Measurements from ENCODE around the gene AKAP1. TPM values are rescaled to one million over a fixed set of nuclear protein-coding genes. Genes with fewer than 3 reads are reported as not detected.

AKAP1 gene
- total RNA-seq, 2 donors from 2014 or later: 128 to 139 TPM

DNA sequence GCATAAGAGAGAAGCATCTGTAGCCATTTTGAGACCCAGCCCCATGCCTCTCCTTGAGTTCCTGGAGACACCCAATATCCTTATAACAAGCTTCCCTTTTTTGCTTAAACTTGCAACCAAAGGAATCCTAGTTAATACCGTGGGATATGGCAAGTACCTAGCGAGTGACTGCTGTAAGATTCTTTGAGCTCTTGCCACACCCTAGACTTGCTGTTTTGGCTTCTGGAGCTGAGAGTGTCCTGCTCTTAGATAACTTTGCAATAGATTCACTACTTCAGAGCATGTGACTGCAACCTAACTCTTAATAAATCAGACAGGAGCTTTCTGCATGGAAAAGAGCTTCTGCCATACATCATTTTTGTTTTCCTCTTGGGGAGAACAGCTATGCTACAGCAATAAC is 58.3 kb downstream of the AKAP1 start:
- H3K9ac ChIP-seq (ENCODE audit: low read depth in 2 of 2, low read length in 2 of 2): no peak overlapping the region
- intact Hi-C loops (cut with DNase I): no loop called here
- no peaks in the 10 kb centered on the region for H3K4me1 ChIP-seq
- H3K27ac ChIP-seq: no peak overlapping the region
- H3K4me3 ChIP-seq: no peak overlapping the region
- DNase-seq: no peak
- TF ChIP-seq, protein P1, sequence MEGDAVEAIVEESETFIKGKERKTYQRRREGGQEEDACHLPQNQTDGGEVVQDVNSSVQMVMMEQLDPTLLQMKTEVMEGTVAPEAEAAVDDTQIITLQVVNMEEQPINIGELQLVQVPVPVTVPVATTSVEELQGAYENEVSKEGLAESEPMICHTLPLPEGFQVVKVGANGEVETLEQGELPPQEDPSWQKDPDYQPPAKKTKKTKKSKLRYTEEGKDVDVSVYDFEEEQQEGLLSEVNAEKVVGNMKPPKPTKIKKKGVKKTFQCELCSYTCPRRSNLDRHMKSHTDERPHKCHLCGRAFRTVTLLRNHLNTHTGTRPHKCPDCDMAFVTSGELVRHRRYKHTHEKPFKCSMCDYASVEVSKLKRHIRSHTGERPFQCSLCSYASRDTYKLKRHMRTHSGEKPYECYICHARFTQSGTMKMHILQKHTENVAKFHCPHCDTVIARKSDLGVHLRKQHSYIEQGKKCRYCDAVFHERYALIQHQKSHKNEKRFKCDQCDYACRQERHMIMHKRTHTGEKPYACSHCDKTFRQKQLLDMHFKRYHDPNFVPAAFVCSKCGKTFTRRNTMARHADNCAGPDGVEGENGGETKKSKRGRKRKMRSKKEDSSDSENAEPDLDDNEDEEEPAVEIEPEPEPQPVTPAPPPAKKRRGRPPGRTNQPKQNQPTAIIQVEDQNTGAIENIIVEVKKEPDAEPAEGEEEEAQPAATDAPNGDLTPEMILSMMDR (IDR thresholded peaks at IDR 0.05): no peak
- H3K9me3 ChIP-seq: no peaks in the 10 kb centered on the region
- no peaks in the 10 kb centered on the region for H3K27me3 ChIP-seq
- no peaks in the 10 kb centered on the region for H3K36me3 ChIP-seq

DNA sequence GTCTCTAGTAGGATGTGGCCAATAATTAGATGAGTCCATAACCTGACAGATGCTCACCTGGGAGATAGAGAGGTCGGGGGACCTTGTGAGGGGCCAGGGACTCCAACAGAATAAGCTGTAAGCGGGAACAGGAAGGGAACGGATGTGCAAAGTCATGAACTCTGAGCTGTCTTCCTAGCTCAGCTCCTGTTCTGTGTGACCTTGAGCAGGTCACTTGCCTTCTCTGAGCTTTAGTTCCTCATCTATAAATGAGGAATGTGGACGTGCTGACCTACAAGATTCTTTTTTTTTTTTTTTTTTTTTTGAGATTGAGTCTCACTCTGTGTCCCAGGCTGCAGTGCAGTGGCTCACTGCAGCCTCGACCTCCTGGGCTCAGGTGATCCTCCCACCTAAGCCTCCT is 58.9 kb downstream of the AKAP1 start:
- Histone ChIP-seq H3K36me3 (no peaks in the 10 kb centered on the region), H3K4me3 (no peak overlapping the region), H3K4me1 (no peaks in the 10 kb centered on the region), H3K9me3 (no peaks in the 10 kb centered on the region), H3K9ac (ENCODE audit: low read depth in 2 of 2, low read length in 2 of 2) (no peak overlapping the region), H3K27ac (no peak overlapping the region), H3K27me3 (no peaks in the 10 kb centered on the region)
- TF ChIP-seq, protein P1 (IDR thresholded peaks at IDR 0.05): no peak
- intact Hi-C loops (cut with DNase I): no loop called here
- no peak for DNase-seq

GRCh38 chr17:57144567-57144966 is 59.5 kb downstream of the AKAP1 start:
- TF ChIP-seq, protein P1 (IDR thresholded peaks at IDR 0.05): no peak
- intact Hi-C loops (cut with DNase I): no loop called here
- Histone ChIP-seq H3K9me3 (no peaks in the 10 kb centered on the region), H3K4me3 (no peak overlapping the region), H3K36me3 (no peaks in the 10 kb centered on the region), H3K4me1 (no peaks in the 10 kb centered on the region), H3K27ac (no peak overlapping the region), H3K9ac (ENCODE audit: low read depth in 2 of 2, low read length in 2 of 2) (no peak overlapping the region), H3K27me3 (no peaks in the 10 kb centered on the region)
- DNase-seq: no peak

GRCh38 chr17:57145347-57145746 is 60.3 kb downstream of the AKAP1 start:
- H3K9ac ChIP-seq (ENCODE audit: low read depth in 2 of 2, low read length in 2 of 2): no peak overlapping the region
- no peaks in the 10 kb centered on the region for H3K4me1 ChIP-seq
- H3K27me3 ChIP-seq: no peaks in the 10 kb centered on the region
- no peaks in the 10 kb centered on the region for H3K9me3 ChIP-seq
- no peak for DNase-seq
- H3K36me3 ChIP-seq: no peaks in the 10 kb centered on the region
- H3K27ac ChIP-seq: no peak overlapping the region
- intact Hi-C loops (cut with DNase I): no loop called here
- no peak overlapping the region for H3K4me3 ChIP-seq
- TF ChIP-seq, protein P1 (IDR thresholded peaks at IDR 0.05): no peak

DNA sequence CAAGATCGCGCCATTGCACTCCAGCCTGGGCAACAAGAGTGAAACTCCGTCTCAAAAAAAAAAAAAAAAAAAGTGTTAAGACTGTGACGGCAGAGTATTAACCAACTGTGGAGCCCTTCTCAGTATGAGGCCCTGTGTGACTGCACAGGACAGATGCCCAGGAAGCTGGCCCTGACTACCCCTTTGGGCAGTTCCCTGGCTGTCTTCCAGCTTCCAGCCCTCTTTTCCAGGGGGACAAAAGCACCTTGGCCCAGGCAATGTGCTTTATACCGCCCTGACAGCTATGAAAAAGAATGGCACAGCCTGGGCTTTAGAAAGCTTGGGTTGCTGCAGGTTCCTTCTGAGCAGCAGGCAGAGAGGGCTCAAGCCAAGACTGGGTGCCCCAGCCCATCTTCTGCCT is 61.2 kb downstream of the AKAP1 start:
- TF ChIP-seq, protein P1 (IDR thresholded peaks at IDR 0.05): no peak
- Histone ChIP-seq H3K4me3 (no peak overlapping the region), H3K9me3 (no peaks in the 10 kb centered on the region), H3K9ac (ENCODE audit: low read depth in 2 of 2, low read length in 2 of 2) (no peak overlapping the region), H3K36me3 (no peaks in the 10 kb centered on the region), H3K27me3 (no peaks in the 10 kb centered on the region), H3K27ac (no peak overlapping the region), H3K4me1 (no peaks in the 10 kb centered on the region)
- intact Hi-C loops (cut with DNase I): no loop called here
- no peak for DNase-seq

- TF ChIP-seq, protein P1 (IDR thresholded peaks at IDR 0.05): no peak
- H3K27ac ChIP-seq: no peak overlapping the region
- DNase-seq: no peak
- no peaks in the 10 kb centered on the region for H3K27me3 ChIP-seq
- H3K9ac ChIP-seq (ENCODE audit: low read depth in 2 of 2, low read length in 2 of 2): no peak overlapping the region
- H3K4me1 ChIP-seq: no peaks in the 10 kb centered on the region
- no peak overlapping the region for H3K4me3 ChIP-seq
- intact Hi-C loops (cut with DNase I): no loop called here
- H3K9me3 ChIP-seq: no peaks in the 10 kb centered on the region
- no peaks in the 10 kb centered on the region for H3K36me3 ChIP-seq
These were observed 66.8 kb downstream of the AKAP1 start for GRCh38 chr17:57151798-57152197.
